HG02763 (cell line): Measurements from ENCODE around the gene PPIL1.

ENCODE experiments used
- ATAC-seq: cut with Tn5 transposase; IDR thresholded peaks from one replicate; pipeline ENCODE4 v1.9.1; 2021; ENCODE audit warnings: mild to moderate bottlenecking, moderate library complexity; ENCODE audit not compliant: unreplicated experiment

The PPIL1 gene

GRCh38 chr6:36837022-36837339 lies 37.6 kb downstream of the PPIL1 start:
- no peak for ATAC-seq

GRCh38 chr6:36836111-36837021 lies 38.2 kb downstream of the PPIL1 start:
- no peak for ATAC-seq

- ATAC-seq, result no peak
Measured at GRCh38 chr6:36834576-36835341, 39.8 kb downstream of the PPIL1 start.

- no peak for ATAC-seq
Measured at GRCh38 chr6:36833182-36833789, 41.3 kb downstream of the PPIL1 start.

- no peak for ATAC-seq
Measured at GRCh38 chr6:36832313-36832712, 42.3 kb downstream of the PPIL1 start.

- ATAC-seq, result no peak
Measured at GRCh38 chr6:36830577-36830976, 44.0 kb downstream of the PPIL1 start.

- no peak for ATAC-seq
Measured at GRCh38 chr6:36829919-36830544, 44.6 kb downstream of the PPIL1 start.

- no peak for ATAC-seq
Measured at GRCh38 chr6:36827261-36828079, 47.1 kb downstream of the PPIL1 start.

GRCh38 chr6:36826520-36827227 lies 47.9 kb downstream of the PPIL1 start:
- no peak for ATAC-seq

GRCh38 chr6:36825994-36826393 lies 48.6 kb downstream of the PPIL1 start:
- no peak for ATAC-seq

GRCh38 chr6:36825452-36825851 lies 49.2 kb downstream of the PPIL1 start:
- ATAC-seq, result no peak

- ATAC-seq, result no peak
Measured at GRCh38 chr6:36824253-36824652, 50.4 kb downstream of the PPIL1 start.

- ATAC-seq, result no peak
Measured at GRCh38 chr6:36823421-36824096, 51.0 kb downstream of the PPIL1 start.

GRCh38 chr6:36822506-36823269 lies 51.9 kb downstream of the PPIL1 start:
- no peak for ATAC-seq

- no peak for ATAC-seq
Measured at GRCh38 chr6:36821581-36822335, 52.8 kb downstream of the PPIL1 start.

- no peak for ATAC-seq
Measured at GRCh38 chr6:36820700-36821580, 53.7 kb downstream of the PPIL1 start.

- no peak for ATAC-seq
Measured at GRCh38 chr6:36818756-36819155, 55.8 kb downstream of the PPIL1 start.
